Activated effector memory CD4-positive, alpha-beta T cell treated with anti-CD3 and anti-CD28 coated beads, Interleukin-2, amount 50 U/mL, for 16 hours (primary cell): ENCODE results near the gene SAG.
"Not testable (repeated sequence)": the region's sequence is repeated elsewhere in the genome, so short reads cannot be mapped to it uniquely, and the experiment has no call there.

Experiments
- DNase-seq: peaks from one replicate; pipeline ENCODE4 v3.0.0-alpha.2; 2020

Gene SAG

DNA sequence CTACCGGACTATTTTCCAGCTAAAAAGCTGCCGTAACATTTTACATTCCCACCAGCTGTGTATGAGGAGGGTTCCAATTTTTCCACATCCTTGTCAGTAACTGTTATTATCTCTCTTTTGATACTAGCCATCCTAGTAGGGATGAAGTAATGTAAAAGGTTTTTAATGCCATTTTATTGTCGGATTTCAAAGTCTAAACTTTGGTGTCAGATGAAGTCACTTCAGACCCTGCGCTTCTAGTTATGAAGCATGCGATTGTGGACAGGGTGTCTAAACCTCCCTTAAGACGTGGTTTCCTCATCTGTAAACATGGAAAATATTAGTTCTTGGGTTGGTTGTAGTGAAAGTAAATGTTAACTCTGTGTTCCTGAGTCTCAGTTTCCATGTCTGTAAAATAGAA, 51.3 kb downstream of the SAG start:
- no peak for DNase-seq

DNA sequence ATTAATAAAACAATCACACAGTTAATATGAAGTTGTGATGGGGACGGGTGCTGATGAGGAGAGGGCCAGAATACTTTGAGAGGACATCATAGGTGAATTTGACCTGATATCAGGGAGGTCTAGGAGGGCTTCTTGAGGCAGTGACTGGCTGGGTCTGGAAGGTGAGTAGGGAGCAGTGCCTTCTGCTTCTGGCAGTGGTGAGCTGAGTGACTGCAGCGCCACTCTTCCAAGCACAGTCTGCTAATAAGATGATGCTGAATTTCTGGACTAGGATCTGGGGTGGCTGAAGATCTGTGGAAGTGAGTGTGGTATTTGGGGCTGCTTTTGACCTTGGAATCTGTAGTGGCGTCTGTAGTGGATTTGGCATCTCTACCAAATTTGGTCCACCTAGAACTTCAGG, 52.2 kb downstream of the SAG start:
- no peak for DNase-seq

DNA sequence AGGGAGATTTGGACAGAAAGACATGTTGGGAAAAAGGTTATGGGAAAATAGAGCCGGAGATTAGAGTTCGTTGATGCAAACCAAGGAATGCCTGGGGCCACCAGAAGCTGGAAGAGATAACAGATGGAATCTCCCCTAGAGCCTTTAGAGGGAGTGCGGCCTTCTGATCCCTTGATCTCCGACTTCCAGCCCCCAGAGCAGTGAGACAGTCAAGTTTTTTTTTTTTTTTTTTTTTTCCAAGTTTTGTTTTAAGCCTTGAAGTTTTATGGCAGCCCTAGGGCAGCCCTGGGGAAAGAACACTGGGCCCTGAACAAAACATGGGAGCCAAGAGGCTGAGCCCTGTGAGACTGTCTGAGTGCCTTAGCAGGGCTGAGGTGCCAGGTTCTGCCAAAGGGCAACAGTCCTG, 53.2 kb downstream of the SAG start:
- no peak for DNase-seq

DNA sequence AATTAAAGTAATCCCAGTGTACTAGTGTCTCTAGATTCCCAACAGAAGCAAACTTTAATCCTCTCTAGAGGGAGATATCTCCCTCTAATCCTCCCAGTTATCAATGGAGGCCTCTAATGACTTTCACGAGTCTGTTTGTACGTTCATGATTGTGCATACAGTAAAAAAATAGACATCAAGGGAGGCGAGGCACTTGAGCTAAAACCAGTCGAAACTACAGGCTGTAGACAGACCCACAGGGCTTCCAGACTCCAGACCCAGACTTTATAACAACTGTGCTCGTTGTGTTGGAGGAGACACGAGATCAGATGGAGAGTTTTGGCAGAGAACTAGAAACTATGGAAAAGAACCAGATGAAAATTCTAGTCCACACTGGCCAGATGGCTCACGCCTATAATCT, 53.7 kb downstream of the SAG start:
- DNase-seq = no peak

DNA sequence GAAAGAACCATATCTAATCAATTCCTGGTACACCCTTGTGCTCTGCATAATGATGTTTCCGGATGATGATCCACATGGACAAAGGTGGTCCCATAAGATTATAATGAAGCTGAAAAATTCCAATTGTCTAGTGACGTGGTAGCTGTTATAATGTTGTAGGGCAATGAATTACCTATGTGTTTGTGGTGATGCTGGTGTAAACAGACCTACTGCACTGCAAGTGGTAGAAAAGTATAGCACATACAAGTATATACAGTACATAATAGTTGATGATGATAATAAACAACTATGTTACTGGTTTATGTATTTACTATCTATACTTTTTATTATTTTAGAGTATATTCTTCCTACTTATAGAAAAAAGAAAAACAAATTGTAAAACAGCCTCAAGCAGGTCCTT, 55.1 kb downstream of the SAG start:
- no peak for DNase-seq

DNA sequence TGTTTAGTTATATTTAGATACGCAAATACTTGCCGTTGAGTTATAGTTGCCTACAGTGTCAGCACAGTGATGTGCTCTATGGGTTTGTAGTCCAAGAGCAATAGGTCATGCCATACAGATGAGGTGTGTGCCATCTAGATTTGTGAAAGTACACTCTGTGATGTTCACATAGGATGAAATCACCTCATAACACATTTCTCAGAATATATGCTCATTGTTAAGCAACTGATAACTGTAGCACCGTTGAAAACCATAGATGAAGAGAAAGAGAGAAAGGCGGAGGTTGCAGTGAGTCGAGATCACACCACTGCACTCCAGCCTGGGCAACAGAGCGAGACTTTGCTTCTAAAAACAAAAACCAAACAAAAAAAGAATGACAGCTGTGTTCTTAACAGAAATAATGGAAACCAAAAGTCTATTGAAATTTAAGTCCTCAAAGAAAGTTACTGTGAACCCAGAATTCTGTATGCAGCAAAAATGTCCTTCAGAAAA, 56.2 kb downstream of the SAG start:
- DNase-seq = no peak

DNA sequence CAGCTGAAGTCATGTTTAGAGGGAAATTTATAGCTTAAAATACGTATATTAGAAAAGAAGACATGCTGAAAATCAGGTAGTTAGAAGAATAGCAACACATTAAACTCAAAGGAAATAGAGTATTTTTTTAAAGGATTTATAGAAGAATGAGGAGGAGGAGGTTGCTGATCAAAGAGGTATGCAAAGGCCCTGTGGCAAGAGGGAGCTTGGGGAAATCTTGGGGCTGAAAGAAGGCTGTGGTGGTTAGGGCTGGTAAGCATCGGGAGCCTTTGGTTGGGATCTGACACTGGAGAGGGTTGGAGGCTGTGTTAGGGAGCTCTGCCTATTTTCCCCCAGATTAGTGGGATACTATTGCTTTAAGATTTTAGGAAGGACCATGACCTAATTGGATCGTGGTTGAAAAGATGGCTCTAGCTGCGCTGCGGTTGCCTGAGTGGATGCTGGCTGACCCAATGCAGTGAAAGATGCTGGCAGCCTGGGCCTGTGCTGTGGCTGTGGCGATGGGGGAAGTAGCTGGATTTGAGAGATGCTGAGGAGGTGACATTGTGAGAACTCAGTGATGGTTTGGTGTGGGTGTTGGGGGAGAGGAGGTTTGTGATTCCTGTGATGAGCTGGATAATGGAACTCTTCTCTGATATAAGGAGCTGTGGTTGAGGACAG, 58.4 kb downstream of the SAG start:
- no peak for DNase-seq

DNA sequence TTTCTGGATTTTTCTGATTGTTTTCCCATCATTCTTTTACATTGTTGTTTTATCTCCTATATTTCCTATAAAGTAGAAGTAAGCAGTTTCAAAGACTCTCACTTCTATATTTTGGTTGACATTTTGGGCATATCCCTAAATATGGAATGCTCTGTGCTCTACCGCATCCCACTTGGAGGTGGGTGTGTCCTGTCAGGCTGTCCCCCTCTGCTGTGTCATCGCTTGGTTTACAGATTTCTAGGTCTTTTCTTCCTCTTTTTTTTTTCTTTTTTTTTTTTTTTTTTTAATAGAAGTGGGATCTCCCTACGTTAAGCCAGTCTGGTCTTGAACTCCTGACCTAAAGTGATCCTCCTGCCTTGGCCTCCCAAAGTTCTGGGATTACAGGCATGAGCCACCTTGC, 60.0 kb downstream of the SAG start:
- no peak for DNase-seq

DNA sequence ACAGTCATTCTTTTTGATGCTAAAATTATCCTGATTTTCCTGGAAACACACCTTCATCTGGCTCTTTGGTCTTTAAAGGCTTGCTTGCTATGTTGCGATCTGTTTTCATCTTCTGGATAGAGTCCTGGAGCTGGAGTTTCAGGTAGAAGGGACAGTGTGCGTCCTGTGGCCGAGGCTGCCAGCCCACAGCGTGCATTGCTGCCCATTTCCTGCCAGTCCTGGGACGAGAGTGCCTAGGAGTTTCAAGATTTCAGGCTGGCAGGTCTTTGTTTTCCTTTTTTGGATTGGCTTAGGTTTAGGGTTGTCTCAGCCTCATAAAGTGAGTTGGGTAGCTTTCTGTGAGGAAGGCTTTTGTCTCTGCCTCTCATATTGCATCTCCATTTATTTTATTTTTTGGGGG, 61.1 kb downstream of the SAG start:
- DNase-seq = no peak

DNA sequence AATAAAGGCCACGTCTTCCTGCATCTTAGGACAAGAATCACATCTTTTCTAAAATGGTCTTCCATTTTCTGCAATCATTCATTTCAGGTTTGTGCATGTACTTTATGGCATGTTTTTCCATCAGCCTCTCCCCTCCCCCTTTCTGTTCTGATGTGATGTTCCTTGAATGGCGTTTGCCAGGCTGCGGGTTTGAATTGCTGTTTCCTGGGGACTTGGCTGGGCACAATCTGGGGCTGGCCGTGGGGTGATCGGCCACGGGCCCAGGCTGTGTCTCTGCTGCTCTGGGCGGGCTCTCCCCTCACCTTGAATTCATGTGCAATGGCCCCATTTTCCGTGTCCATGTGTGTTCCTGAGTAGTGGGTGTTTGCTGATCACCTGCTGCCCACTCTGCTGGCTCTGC, 61.8 kb downstream of the SAG start:
- no peak for DNase-seq

DNA sequence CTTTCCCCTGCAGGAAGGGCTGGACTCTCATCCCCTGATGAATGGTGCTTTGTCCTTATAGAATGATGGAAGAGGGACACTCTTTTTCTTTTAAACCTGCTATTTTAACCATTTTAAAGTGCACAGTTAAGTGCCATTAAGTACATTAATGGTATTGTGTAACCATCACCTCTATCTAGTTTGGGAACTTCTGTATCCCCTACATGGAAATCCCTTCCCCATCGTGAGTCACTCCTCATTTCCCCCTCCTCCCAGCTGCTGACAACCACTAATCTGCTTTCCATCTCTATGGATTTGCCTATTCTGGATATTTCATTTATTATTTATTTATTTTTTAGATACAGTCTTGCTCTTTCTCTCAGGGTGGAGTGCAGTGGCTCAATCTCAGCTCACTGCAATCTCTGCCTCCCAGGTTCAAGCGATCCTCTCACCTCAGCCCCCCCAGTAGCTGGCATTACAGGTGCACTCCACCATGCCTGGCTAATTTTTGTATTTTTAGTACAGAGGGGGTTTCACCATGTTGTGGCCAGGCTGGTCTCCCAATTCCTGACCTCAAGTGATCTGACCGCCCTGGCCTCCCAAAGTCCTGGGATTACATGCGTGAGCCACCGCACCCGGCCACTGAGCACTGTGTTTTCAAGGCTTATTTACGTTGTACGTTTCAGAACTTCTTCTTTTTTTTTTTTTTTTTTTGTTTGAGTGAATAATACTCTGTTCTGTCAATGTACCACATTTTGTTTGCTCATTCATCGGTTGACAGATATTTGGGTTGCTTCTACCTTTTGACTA, 62.5 kb downstream of the SAG start:
- DNase-seq = no peak

DNA sequence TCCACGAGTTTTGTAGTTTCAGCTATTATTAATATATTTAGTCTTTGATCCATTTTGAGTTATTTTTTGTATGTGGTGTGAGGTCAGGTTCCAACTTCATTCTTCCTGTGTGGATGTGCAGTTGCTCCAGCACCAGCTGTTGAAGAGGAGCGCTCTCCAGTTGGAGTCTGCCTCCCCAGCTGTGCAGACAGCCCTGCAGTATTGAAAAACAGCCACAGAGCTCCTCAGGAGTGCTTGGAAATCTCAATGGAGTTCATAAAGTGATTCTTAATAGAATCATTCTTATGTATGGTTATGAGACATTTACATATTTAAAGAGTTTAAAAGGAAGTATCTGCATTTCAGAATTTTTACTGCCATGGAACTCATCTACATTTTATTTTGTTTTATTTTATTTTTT, 64.0 kb downstream of the SAG start:
- no peak for DNase-seq

DNA sequence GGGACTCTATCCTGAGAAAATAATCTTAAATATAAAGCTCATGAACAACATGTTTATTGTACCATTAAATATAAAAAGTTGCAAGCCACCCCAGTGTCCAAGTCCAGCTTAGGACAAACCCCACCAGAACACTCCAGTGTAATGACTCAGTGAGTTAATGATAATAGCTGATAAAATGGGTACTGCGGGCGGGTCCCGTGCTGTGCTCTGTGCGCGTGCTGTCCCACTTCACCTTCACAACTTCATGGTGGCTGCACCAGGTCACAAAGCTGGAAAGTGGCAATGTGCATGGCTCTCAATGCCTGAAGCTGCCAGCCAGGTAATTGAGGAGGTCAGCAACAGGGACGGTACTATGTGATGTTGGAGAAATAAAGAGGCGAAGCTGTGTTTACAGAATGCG, 65.2 kb downstream of the SAG start:
- DNase-seq = no peak

DNA sequence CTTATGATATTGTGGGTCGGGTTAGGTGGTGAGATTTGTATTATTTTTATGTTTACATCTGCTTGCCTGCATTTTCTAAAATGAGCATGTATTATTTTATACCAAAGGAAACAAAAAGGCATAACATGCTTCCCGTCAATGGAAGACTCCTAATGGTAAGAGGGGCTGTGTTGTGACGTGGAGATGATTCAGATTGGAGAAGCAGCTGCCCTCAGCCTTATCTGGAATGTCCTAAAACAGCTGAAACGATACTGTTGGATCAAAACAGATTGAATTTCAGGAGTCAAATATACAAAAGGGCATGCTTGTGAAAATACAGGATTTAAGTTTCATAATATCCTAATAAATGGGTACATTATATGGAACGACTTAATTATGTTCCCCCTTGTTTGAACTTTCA, 65.7 kb downstream of the SAG start:
- no peak for DNase-seq

DNA sequence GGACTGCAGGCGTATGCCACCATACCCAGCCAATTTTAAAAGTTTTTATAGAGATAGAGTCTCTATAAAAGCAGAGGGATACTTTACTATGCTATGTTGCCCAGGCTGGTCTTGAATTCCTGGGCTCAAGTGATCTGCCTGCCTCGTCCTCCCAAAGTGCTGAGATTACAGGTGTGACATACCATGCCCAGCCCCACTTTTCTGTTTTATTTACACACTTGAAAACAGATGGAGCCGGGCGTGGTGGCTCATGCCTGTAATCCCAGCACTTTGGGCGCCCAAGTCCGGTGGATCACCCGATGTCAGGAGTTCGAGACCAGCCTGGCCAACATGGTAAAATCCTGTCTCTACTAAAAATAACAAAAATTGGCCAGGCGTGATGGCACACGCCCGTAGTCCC, 67.2 kb downstream of the SAG start:
- DNase-seq = not testable (repeated sequence)

DNA sequence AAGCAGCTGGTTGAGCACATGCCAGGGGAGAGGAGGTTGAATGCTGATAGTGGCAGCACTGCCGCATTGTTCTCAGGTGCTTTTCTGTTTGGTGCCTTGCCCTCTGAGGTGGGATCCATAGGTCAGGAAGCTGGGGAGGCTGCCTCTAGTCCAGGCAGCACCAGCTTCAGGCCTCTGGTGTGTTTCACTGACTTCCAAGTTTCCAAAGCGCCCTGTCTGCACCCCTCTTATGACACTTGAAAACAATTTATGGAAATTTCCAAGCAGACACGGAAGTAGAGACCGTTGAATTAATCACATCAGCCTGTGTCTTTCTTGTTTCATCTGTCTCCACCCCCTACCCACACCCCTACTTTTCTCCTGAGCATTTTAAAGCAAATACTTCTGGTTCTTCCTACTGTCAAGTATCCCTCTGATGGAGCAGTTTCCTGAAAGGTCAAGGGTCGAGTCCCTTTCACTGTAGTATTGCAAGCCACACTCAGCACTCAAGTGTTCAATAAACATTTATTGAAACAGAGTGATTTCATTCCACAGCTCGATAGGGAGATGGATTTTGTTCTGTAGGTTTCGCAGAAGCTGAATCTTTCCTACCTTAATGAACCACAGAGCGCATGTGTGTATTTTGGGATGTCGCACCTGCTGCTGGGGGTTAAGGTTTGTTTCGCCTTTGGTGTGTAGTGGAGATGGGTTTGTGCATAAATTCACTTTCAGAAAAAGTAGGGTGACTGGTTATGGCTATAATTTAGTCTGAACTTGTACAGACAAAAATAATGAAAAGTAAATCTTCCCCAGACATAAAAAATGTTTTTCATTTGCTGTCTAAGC, 68.1 kb downstream of the SAG start:
- no peak for DNase-seq

DNA sequence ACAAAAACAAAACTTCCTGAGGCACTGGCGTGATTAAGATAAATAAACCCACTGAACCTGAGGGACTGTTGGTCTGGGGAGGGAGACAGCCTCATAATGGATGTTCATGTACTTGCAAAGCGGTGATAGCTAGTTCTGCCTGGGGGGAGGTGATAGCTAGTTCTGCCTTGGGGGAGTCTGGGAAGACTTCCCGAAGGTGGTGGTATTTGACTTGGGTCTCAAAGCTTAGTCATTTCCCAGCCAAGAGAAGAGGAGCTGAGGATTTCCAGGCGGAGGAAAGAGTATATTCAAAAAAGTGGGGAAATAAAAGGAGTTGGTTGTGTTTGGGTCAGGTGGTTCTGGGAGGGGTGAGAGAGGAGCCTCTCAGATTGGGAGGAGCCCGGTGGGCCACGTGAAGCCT, 71.4 kb downstream of the SAG start:
- no peak for DNase-seq

DNA sequence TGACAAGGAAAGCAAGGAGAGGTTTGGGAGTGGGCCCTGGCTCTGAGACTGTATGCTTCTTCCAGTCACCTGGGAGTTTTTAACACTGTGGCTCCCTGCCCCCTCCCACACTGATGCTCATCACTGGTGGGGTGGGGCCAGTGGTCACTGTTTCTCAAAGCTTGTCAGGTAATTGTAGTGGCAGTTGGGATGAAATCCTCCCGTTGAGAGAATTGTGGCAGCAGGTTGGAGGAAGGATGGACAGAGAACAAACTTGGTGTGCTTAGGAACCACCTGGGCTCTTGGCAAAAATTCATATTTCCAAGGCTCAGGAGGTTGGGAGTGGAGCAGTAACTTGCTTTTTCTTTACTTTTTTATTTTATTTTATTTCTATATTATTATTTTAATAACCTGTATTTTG, 71.8 kb downstream of the SAG start:
- no peak for DNase-seq

DNA sequence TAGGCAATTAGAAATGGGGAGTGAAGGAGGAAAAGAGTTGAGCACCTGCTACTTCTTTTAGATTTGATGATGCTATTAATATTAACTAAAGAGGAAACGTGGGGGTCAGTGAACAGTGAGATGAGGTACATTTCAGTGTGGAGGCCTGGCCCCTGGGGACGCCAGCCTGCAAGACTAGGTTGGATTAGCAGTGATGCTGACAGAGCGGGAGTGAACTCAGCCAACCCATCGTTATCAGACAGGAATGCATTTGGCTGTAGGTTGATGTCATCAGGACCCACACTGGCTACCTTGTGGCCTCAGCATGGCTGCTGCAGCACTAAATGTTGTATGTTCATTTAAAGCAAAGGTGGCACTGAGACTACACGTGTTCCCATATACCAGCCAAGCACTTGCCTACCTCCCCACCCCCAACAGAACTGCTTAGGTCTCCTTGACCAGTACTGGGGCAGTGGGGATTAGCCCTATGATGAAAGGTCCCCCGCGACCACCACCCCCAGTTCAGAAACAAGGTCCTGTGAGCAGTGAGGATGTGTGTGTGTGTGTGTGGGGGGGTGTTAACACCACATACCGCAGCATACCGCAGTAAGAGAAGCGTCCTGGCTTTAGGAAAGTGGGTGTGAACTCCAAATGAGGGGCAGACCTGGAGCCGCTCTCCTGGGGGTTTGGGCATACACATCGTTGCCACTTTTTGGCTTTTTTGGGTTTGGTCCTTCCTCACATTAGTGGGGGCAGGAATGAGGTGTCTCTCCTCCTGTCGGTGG, 72.7 kb downstream of the SAG start:
- no peak for DNase-seq

DNA sequence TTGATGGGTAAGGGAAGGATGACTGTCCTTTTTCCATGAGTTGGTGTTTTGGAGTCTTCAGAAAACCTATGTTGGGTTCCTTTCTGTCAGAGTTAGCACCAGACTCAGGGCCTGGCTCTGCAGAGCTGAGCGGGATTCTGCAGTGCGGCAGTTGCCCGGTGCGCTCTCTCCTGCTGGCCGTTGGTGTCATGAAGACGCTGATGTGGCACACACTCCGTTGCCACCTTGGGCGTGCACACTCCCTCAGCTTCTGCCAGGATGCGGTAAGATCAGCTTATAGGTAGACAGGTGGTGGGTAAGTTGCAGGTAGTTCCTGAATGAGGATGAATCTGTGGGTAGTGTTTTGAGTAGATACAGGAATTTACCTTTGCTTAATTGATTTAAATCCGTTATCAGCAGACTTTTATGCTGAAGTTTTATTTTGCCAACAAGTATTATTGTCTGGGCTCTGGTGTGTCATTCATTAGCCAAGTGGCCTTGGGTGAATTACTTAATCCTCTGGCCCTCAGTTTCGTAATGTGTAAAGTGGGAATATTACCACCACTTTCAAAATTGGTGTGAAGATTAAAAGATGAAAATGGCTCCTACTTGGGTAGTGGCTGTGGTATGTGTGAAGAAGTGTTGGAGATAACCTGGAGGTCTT, 73.5 kb downstream of the SAG start:
- no peak for DNase-seq

DNA sequence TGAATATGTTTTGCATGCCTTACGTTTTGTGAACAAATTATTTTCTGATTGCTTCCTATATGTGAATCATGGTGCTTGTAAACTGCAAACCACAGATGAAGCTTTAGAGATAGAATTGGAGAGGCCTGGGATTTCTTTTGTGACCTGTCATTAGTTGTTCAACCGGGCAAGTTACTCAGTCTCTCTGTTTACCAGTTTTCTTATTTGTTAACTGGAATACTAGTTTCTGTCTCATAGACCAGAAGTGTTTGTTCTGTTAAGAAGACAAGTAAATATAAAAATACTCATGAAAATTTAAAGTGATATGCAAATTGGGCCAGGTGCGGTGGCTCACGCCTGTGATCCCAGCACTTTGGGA, 74.0 kb downstream of the SAG start:
- no peak for DNase-seq

DNA sequence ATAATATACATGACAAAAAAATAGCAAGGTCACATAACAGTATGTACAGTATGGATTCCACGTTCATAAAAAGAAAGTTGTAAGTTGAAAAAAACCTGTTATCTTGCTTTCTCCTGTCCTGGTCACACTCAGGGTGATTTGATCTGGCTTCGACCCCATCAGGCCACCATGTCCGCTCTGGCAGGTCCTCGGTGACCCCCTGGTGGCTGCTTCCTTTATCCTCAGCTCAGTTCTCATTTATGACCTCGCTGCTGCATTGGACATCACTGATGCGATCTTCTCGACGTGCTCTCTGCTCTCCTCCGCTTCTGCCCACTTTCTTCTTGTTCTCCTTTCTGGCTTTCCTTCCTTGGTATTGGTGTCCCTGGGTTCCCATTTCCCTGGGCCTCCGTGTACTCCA, 76.4 kb downstream of the SAG start:
- DNase-seq = no peak
